HEK293T (cell line): ENCODE results near the gene SH3PXD2A.

Experiments
- CTCF ChIA-PET: fragments of 350-600 bp; formaldehyde crosslinking; extraction: SDS; loops from one replicate; lab custom pipeline; 2021; ENCODE audit warnings: antibody characterized with exemption, inconsistent platforms; lab: Yijun Ruan, JAX
- POLR2A ChIA-PET: fragments of 350-600 bp; formaldehyde crosslinking; extraction: SDS; loops from one replicate; lab custom pipeline; 2020; ENCODE audit warnings: antibody characterized with exemption, inconsistent platforms; lab: Yijun Ruan, JAX
- DNase-seq: peaks from one replicate; pipeline ENCODE4 v3.0.0; 2012; ENCODE audit warnings: mixed read lengths; ENCODE audit errors: extremely low spot score
- ARNT ChIP-seq: fragments of 450-650 bp; IDR thresholded peaks from 2 replicates; pipeline ENCODE4 v1.6.1; 2017; ENCODE audit warnings: mild to moderate bottlenecking
- BHLHE40 ChIP-seq: fragments of 450-650 bp; IDR thresholded peaks from 2 replicates; pipeline ENCODE4 v1.6.1; 2016; ENCODE audit warnings: mild to moderate bottlenecking, moderate library complexity, borderline replicate concordance
- CTBP1 ChIP-seq: fragments of 450-650 bp; IDR thresholded peaks from 2 replicates; pipeline ENCODE4 v1.6.1; 2016; ENCODE audit warnings: borderline replicate concordance
- ELF4 ChIP-seq: fragments of 450-650 bp; IDR thresholded peaks from 2 replicates; pipeline ENCODE4 v1.6.1; 2017; ENCODE audit warnings: antibody characterized with exemption
- FOXA1 ChIP-seq: fragments of 450-650 bp; IDR thresholded peaks from 2 replicates; pipeline ENCODE4 v1.6.1; 2016; ENCODE audit warnings: mild to moderate bottlenecking
- FOXK2 ChIP-seq: fragments of 450-650 bp; IDR thresholded peaks from 2 replicates; pipeline ENCODE4 v1.6.1; 2016; ENCODE audit warnings: mild to moderate bottlenecking
- FOXM1 ChIP-seq: fragments of 450-650 bp; IDR thresholded peaks from 2 replicates; pipeline ENCODE4 v1.6.1; 2017; ENCODE audit warnings: mild to moderate bottlenecking, borderline replicate concordance
- HDGF ChIP-seq: fragments of 450-650 bp; IDR thresholded peaks from 2 replicates; pipeline ENCODE4 v1.6.1; 2017; ENCODE audit warnings: antibody characterized with exemption, borderline replicate concordance
- L3MBTL2 ChIP-seq: fragments of 450-650 bp; conservative IDR thresholded peaks from 2 replicates; pipeline ENCODE4 v1.6.1; 2016; ENCODE audit warnings: mild to moderate bottlenecking
- LEF1 ChIP-seq: fragments of 450-650 bp; IDR thresholded peaks from 2 replicates; pipeline ENCODE4 v1.6.1; 2017; ENCODE audit warnings: mild to moderate bottlenecking, borderline replicate concordance
- NFRKB ChIP-seq: fragments of 450-650 bp; IDR thresholded peaks from 2 replicates; pipeline ENCODE4 v1.6.1; 2016; ENCODE audit warnings: mild to moderate bottlenecking, moderate library complexity
- PKNOX1 ChIP-seq: fragments of 450-650 bp; IDR thresholded peaks from 2 replicates; pipeline ENCODE4 v1.6.1; 2016
- SP1 ChIP-seq: fragments of 450-650 bp; IDR thresholded peaks from 2 replicates; pipeline ENCODE4 v1.6.1; 2017
- SUZ12 ChIP-seq: fragments of 450-650 bp; IDR thresholded peaks from 2 replicates; pipeline ENCODE4 v1.6.1; 2016; ENCODE audit warnings: mild to moderate bottlenecking
- TARDBP ChIP-seq: fragments of 450-650 bp; IDR thresholded peaks from 2 replicates; pipeline ENCODE4 v1.6.1; 2016
- ZNF384 ChIP-seq: fragments of 450-650 bp; IDR thresholded peaks from 2 replicates; pipeline ENCODE4 v1.6.1; 2016

The SH3PXD2A gene

GRCh38 chr10:103895411-103896186 is 40.2 kb upstream of the SH3PXD2A start:
- POLR2A ChIA-PET = interaction anchor here (2.0 to 2.3 kb wide), 2 partner anchors 12 to 72 kb away, joined by 7 to 8 read pairs; partner anchors contain the start of gene SLK
- no peak for DNase-seq
- CTCF ChIA-PET = interaction anchor here (0.6 to 0.8 kb wide), 2 partner anchors 8 to 88 kb away, joined by 3 to 5 read pairs; no protein-coding TSS in a partner anchor
- no peak for TF ChIP-seq SUZ12
- no peak for TF ChIP-seq FOXA1
- TF ChIP-seq ZNF384 = no peak
- TF ChIP-seq CTBP1 = no peak
- no peak for TF ChIP-seq NFRKB
- no peak for TF ChIP-seq PKNOX1
- no peak for TF ChIP-seq BHLHE40
- no peak for TF ChIP-seq FOXK2
- no peak for TF ChIP-seq TARDBP
- no peak for TF ChIP-seq FOXM1
- no peak for TF ChIP-seq ELF4
- TF ChIP-seq SP1 = no peak

GRCh38 chr10:103894441-103894864 is 39.1 kb upstream of the SH3PXD2A start:
- TF ChIP-seq CTBP1 = no peak
- TF ChIP-seq BHLHE40 = no peak
- ChIA-PET CTCF (no interaction called here), POLR2A (interaction anchor here (2.0 to 2.3 kb wide), 2 partner anchors 14 to 73 kb away, joined by 7 to 8 read pairs; partner anchors contain the start of gene SLK)
- DNase-seq = no peak

GRCh38 chr10:103893817-103894216 is 38.4 kb upstream of the SH3PXD2A start:
- TF ChIP-seq FOXK2 (no peak), NFRKB (no peak), CTBP1 (no peak), FOXA1 (no peak), PKNOX1 (no peak), BHLHE40 (no peak), ELF4 (no peak), SUZ12 (no peak), LEF1 (no peak), L3MBTL2 (no peak), HDGF (no peak), ARNT (no peak), FOXM1 (no peak), TARDBP (no peak), SP1 (no peak)
- POLR2A ChIA-PET = interaction anchor here (1.3 to 2.0 kb wide), 2 partner anchors 74 to 227 kb away, joined by 3 to 8 read pairs; partner anchors contain the start of gene SLK
- no peak for DNase-seq
- CTCF ChIA-PET = interaction anchor here (1.0 kb wide), 1 partner anchor 9 kb away, joined by 3 read pairs; no protein-coding TSS in a partner anchor

GRCh38 chr10:103892181-103892580 is 36.8 kb upstream of the SH3PXD2A start:
- TF ChIP-seq BHLHE40 (no peak), LEF1 (no peak), HDGF (no peak), PKNOX1 (no peak), ARNT (no peak), TARDBP (no peak)
- POLR2A ChIA-PET = no interaction called here
- CTCF ChIA-PET = no interaction called here
- DNase-seq = no peak

- ChIA-PET CTCF (interaction anchor here (0.7 kb wide), 1 partner anchor 246 kb away, joined by 3 read pairs; no protein-coding TSS in a partner anchor), POLR2A (interaction anchor here (1.3 kb wide), 1 partner anchor 231 kb away, joined by 3 read pairs; the partner anchor contains the start of gene SFR1)
- no peak for DNase-seq
- TF ChIP-seq PKNOX1 (no peak), NFRKB (no peak)
Observed at GRCh38 chr10:103890688-103891087, 35.3 kb upstream of the SH3PXD2A start.

- POLR2A ChIA-PET = interaction anchor here (1.3 kb wide), 1 partner anchor 232 kb away, joined by 3 read pairs; the partner anchor contains the start of gene SFR1
- DNase-seq = no peak
- CTCF ChIA-PET = interaction anchor here (0.7 kb wide), 2 partner anchors 178 to 245 kb away, joined by 3 read pairs; no protein-coding TSS in a partner anchor
- TF ChIP-seq ZNF384 (no peak), LEF1 (no peak), FOXK2 (no peak), ELF4 (no peak), CTBP1 (no peak), FOXM1 (no peak), SUZ12 (no peak), NFRKB (no peak), ARNT (no peak), L3MBTL2 (no peak), FOXA1 (no peak), TARDBP (no peak), HDGF (no peak), BHLHE40 (no peak), PKNOX1 (no peak), SP1 (no peak)
Observed at GRCh38 chr10:103890194-103890658, 34.9 kb upstream of the SH3PXD2A start.
